Esophagus muscularis mucosa (tissue), 4 donors: ENCODE data around the gene PIP4K2B.

Source experiments
- CTCF ChIP-seq, 3 experiments: fragments of 200-600 bp in 2 of 3; fragments of 450-650 bp in 1 of 3; sonication (generic) in 2 of 3; IDR thresholded peaks; one replicate each; pipeline ENCODE4 v1.5.1; 2017 to 2019; ENCODE audit warnings: antibody characterized with exemption in 3 of 3, mild to moderate bottlenecking in 2 of 3, moderate library complexity in 1 of 3
- EP300 ChIP-seq: sonication (generic); formaldehyde crosslinking; IDR thresholded peaks from one replicate; pipeline ENCODE4 v1.6.1; 2017; ENCODE audit warnings: antibody characterized with exemption
- POLR2A ChIP-seq: fragments of 450-650 bp; IDR thresholded peaks from one replicate; pipeline ENCODE4 v1.6.1; 2017; ENCODE audit warnings: antibody characterized with exemption, moderate library complexity, mild to moderate bottlenecking, low read depth

- TF ChIP-seq POLR2A (no peak), CTCF (IDR thresholded peaks at IDR 0.05) (no peak), EP300 (no peak)
Observed at GRCh38 chr17:38797828-38798227, 1.5 kb downstream of the PIP4K2B start.
